WTC11 (cell line): ENCODE measurements around the gene KCTD3. TPM values are rescaled to one million over a fixed set of nuclear protein-coding genes. Genes with fewer than 3 reads are reported as not detected.

Experiments
- ATAC-seq: fragments of 200-7000 bp; cut with Tn5 transposase; 2 replicates; pipeline ENCODE4 v1.10.0; 2021; ENCODE audit warnings: mild to moderate bottlenecking, moderate library complexity
- CTCF ChIA-PET: fragments of 300-600 bp; sonication (Branson Sonifier 250); formaldehyde crosslinking; loops from one replicate; lab custom pipeline; 2021; ENCODE audit warnings: antibody characterized with exemption; lab: Charles Lee
- POLR2A ChIA-PET: fragments of 350-600 bp; sonication (Branson Sonifier 250); formaldehyde crosslinking; loops from one replicate; lab custom pipeline; 2021; ENCODE audit warnings: antibody characterized with exemption; lab: Charles Lee
- DNase-seq: peaks from one replicate; pipeline ENCODE4 v3.0.0; 2021; ENCODE audit warnings: low spot score
- H3K27ac Mint-ChIP-seq: 2 replicates; pipeline ENCODE4 v1.8.0; 2021; ENCODE audit warnings: mixed read lengths
- H3K27me3 Mint-ChIP-seq: 2 replicates; pipeline ENCODE4 v1.8.0; 2021; ENCODE audit warnings: low read depth, mild to moderate bottlenecking, moderate library complexity, mixed read lengths
- H3K36me3 Mint-ChIP-seq: 2 replicates; pipeline ENCODE4 v1.8.0; 2021; ENCODE audit warnings: mixed read lengths
- H3K4me1 Mint-ChIP-seq: 2 replicates; pipeline ENCODE4 v1.8.0; 2022; ENCODE audit warnings: mixed read lengths
- H3K4me3 Mint-ChIP-seq: 2 replicates; pipeline ENCODE4 v1.8.0; 2021; ENCODE audit warnings: mild to moderate bottlenecking, moderate library complexity, mixed read lengths
- H3K9me3 Mint-ChIP-seq: 2 replicates; pipeline ENCODE4 v1.8.0; 2021; ENCODE audit warnings: mixed read lengths
- AFF4 ChIP-seq: sonication (generic); formaldehyde crosslinking; IDR thresholded peaks from 2 replicates; pipeline ENCODE4 v1.8.1; 2023; ENCODE audit warnings: mild to moderate bottlenecking, missing genetic modification reagents, borderline replicate concordance
- ATF2 ChIP-seq: sonication (generic); formaldehyde crosslinking; IDR thresholded peaks from 2 replicates; pipeline ENCODE4 v1.8.1; 2022; ENCODE audit warnings: low read depth, missing genetic modification reagents, borderline replicate concordance
- CBFB ChIP-seq: sonication (generic); formaldehyde crosslinking; IDR thresholded peaks from 2 replicates; pipeline ENCODE4 v1.8.1; 2022; ENCODE audit warnings: mild to moderate bottlenecking, low read depth, missing genetic modification reagents
- CREB1 ChIP-seq: sonication (generic); formaldehyde crosslinking; IDR thresholded peaks from 2 replicates; pipeline ENCODE4 v1.8.0; 2023; ENCODE audit warnings: mild to moderate bottlenecking, missing genetic modification reagents
- E2F1 ChIP-seq: sonication (generic); formaldehyde crosslinking; IDR thresholded peaks from 2 replicates; pipeline ENCODE4 v1.8.0; 2022; ENCODE audit warnings: mild to moderate bottlenecking, missing genetic modification reagents
- E2F4 ChIP-seq: sonication (generic); formaldehyde crosslinking; IDR thresholded peaks from 2 replicates; pipeline ENCODE4 v1.8.1; 2022; ENCODE audit warnings: low read depth, mild to moderate bottlenecking, moderate library complexity, missing genetic modification reagents, borderline replicate concordance
- ELF4 ChIP-seq: sonication (generic); formaldehyde crosslinking; IDR thresholded peaks from 2 replicates; pipeline ENCODE4 v1.8.1; 2022; ENCODE audit warnings: low read depth, mild to moderate bottlenecking, moderate library complexity, missing genetic modification reagents
- EMX1 ChIP-seq: fragments of 250-450 bp; sonication (Bioruptor Pico); IDR thresholded peaks from 2 replicates; pipeline ENCODE4 v1.8.0; 2021; ENCODE audit warnings: mild to moderate bottlenecking
- JUN ChIP-seq: sonication (generic); formaldehyde crosslinking; IDR thresholded peaks from 2 replicates; pipeline ENCODE4 v1.8.0; 2023; ENCODE audit warnings: mild to moderate bottlenecking, missing genetic modification reagents
- MLX ChIP-seq: sonication (generic); formaldehyde crosslinking; IDR thresholded peaks from 2 replicates; pipeline ENCODE4 v1.8.1; 2023; ENCODE audit warnings: mild to moderate bottlenecking, missing genetic modification reagents, moderate library complexity
- MYBL2 ChIP-seq: sonication (generic); formaldehyde crosslinking; IDR thresholded peaks from 2 replicates; pipeline ENCODE4 v1.8.1; 2023; ENCODE audit warnings: mild to moderate bottlenecking, moderate library complexity, missing genetic modification reagents
- PRDM15 ChIP-seq: sonication (generic); formaldehyde crosslinking; IDR thresholded peaks from 2 replicates; pipeline ENCODE4 v1.8.0; 2022; ENCODE audit warnings: missing genetic modification reagents
- USF1 ChIP-seq: sonication (generic); formaldehyde crosslinking; IDR thresholded peaks from 2 replicates; pipeline ENCODE4 v1.8.0; 2022; ENCODE audit warnings: mild to moderate bottlenecking, missing genetic modification reagents
- ZNF263 ChIP-seq: sonication (generic); formaldehyde crosslinking; IDR thresholded peaks from 2 replicates; pipeline ENCODE4 v1.8.1; 2022; ENCODE audit warnings: low read depth, mild to moderate bottlenecking, moderate library complexity, missing genetic modification reagents
- total RNA-seq: library from RNA; stranded (reverse); gene quantifications from 3 replicates; pipeline ENCODE4 v1.2.3, GENCODE V29; 2021

KCTD3 gene
- total RNA-seq, 1 experiment from 2014 or later, result 55.6 TPM

- TF ChIP-seq MLX, result no peak
- TF ChIP-seq MYBL2 (CRISPR knock-in tag), result no peak
- no peak for TF ChIP-seq CREB1
- no peak for TF ChIP-seq ZNF263 (CRISPR knock-in tag)
- no peak for TF ChIP-seq ATF2
- no peak for TF ChIP-seq E2F4 (CRISPR knock-in tag)
- no peak for TF ChIP-seq E2F1 (CRISPR knock-in tag)
- TF ChIP-seq EMX1 (CRISPR knock-in tag), result no peak
- no peaks in the 10 kb centered on the region for H3K27me3 Mint-ChIP-seq
- no peak for ATAC-seq
- CTCF ChIA-PET, result interaction anchor here (1.0 kb wide), 1 partner anchor 105 kb away, joined by 3 read pairs; no protein-coding TSS in a partner anchor
- peak overlapping the region; percentile 80 for H3K27ac Mint-ChIP-seq
- peaks cover 36% of the 10 kb centered on the region for H3K36me3 Mint-ChIP-seq
- H3K4me3 Mint-ChIP-seq, result no peak overlapping the region
- H3K4me1 Mint-ChIP-seq, result peaks cover 17% of the 10 kb centered on the region
- H3K9me3 Mint-ChIP-seq, result no peaks in the 10 kb centered on the region
- POLR2A ChIA-PET, result no interaction called here
- no peak for DNase-seq
Measured at GRCh38 chr1:215605011-215605621, 38.0 kb downstream of the KCTD3 start.

GRCh38 chr1:215606036-215606435, 38.9 kb downstream of the KCTD3 start:
- Mint-ChIP-seq H3K27me3 (no peaks in the 10 kb centered on the region), H3K9me3 (no peaks in the 10 kb centered on the region), H3K27ac (peak overlapping the region; percentile 44; the same call in 1 of the 2 replicates), H3K4me3 (no peak overlapping the region), H3K36me3 (peaks cover 36% of the 10 kb centered on the region), H3K4me1 (peaks cover 12% of the 10 kb centered on the region)
- no peak for DNase-seq
- ATAC-seq, result no peak
- TF ChIP-seq CBFB (CRISPR knock-in tag), result no peak
- TF ChIP-seq ATF2, result no peak
- POLR2A ChIA-PET, result no interaction called here
- CTCF ChIA-PET, result interaction anchor here (0.9 kb wide), 1 partner anchor 318 kb away, joined by 3 read pairs; no protein-coding TSS in a partner anchor

GRCh38 chr1:215606564-215607168, 39.6 kb downstream of the KCTD3 start:
- no peak overlapping the region for H3K27ac Mint-ChIP-seq

More at GRCh38 chr1:215606564-215607168, 39.6 kb downstream of the KCTD3 start:
- ChIA-PET CTCF (interaction anchor here (0.9 kb wide), 1 partner anchor 319 kb away, joined by 3 read pairs; no protein-coding TSS in a partner anchor), POLR2A (no interaction called here)
- no peak overlapping the region for H3K4me3 Mint-ChIP-seq
- H3K4me1 Mint-ChIP-seq, result peaks cover 12% of the 10 kb centered on the region
- ATAC-seq (no peak), DNase-seq (no peak)
- H3K27me3 Mint-ChIP-seq, result no peaks in the 10 kb centered on the region
- H3K9me3 Mint-ChIP-seq, result no peaks in the 10 kb centered on the region
- H3K36me3 Mint-ChIP-seq, result peaks cover 35% of the 10 kb centered on the region
- TF ChIP-seq PRDM15 (CRISPR knock-in tag) (no peak), JUN (CRISPR knock-in tag) (no peak), ELF4 (no peak), AFF4 (CRISPR knock-in tag) (no peak), USF1 (CRISPR knock-in tag) (no peak)
